Glutamatergic neuron (in vitro differentiated cells): ENCODE measurements around the gene PGAP3. TPM values are rescaled to one million over a fixed set of nuclear protein-coding genes. Genes with fewer than 3 reads are reported as not detected.

Source experiments
- DNase-seq: peaks from one replicate; pipeline ENCODE4 v3.0.0; 2022
- H3K27ac Mint-ChIP-seq: one replicate; pipeline ENCODE4 v1.8.0; 2020; ENCODE audit warnings: mild to moderate bottlenecking, mixed read lengths, inconsistent platforms; ENCODE audit not compliant: unreplicated experiment
- H3K27me3 Mint-ChIP-seq: one replicate; pipeline ENCODE4 v1.8.0; 2020; ENCODE audit warnings: mild to moderate bottlenecking, moderate library complexity, mixed read lengths, inconsistent platforms; ENCODE audit not compliant: unreplicated experiment
- H3K36me3 Mint-ChIP-seq: one replicate; pipeline ENCODE4 v1.8.0; 2020; ENCODE audit warnings: mild to moderate bottlenecking, mixed read lengths, inconsistent platforms; ENCODE audit not compliant: unreplicated experiment
- H3K4me1 Mint-ChIP-seq: one replicate; pipeline ENCODE4 v1.8.0; 2020; ENCODE audit warnings: mild to moderate bottlenecking, low read depth, mixed read lengths, inconsistent platforms; ENCODE audit not compliant: unreplicated experiment
- H3K4me3 Mint-ChIP-seq: one replicate; pipeline ENCODE4 v1.8.0; 2020; ENCODE audit warnings: mild to moderate bottlenecking, mixed read lengths, inconsistent platforms; ENCODE audit not compliant: unreplicated experiment
- H3K9me3 Mint-ChIP-seq: one replicate; pipeline ENCODE4 v1.8.0; 2020; ENCODE audit warnings: mild to moderate bottlenecking, moderate library complexity, mixed read lengths, inconsistent platforms; ENCODE audit not compliant: unreplicated experiment
- CTCF ChIP-seq: fragments of 200-600 bp; sonication (generic); IDR thresholded peaks from one replicate; pipeline ENCODE4 v1.5.0; 2021; ENCODE audit not compliant: partially characterized antibody, unreplicated experiment
- total RNA-seq: library from RNA; stranded (reverse); fragmentation: NEBNext Ultra II Directional; extraction: Animal tissue kit (Norgen Biotek cat#: 25700); gene quantifications from one replicate; pipeline ENCODE4 v1.2.1, GENCODE V29; 2021; ENCODE audit not compliant: unreplicated experiment

PGAP3 gene
- total RNA-seq, 1 donor from 2014 or later = 10.7 TPM

GRCh38 chr17:39639566-39640458 is 48.0 kb downstream of the PGAP3 start:
- H3K27me3 Mint-ChIP-seq = peaks cover 9% of the 10 kb centered on the region
- H3K4me1 Mint-ChIP-seq = peaks cover 9% of the 10 kb centered on the region
- no peak for DNase-seq
- H3K27ac Mint-ChIP-seq = no peak overlapping the region
- H3K9me3 Mint-ChIP-seq = peaks cover 4% of the 10 kb centered on the region
- no peaks in the 10 kb centered on the region for H3K36me3 Mint-ChIP-seq
- no peak overlapping the region for H3K4me3 Mint-ChIP-seq
- no peak for TF ChIP-seq CTCF

GRCh38 chr17:39639043-39639442 is 48.8 kb downstream of the PGAP3 start:
- peaks cover 9% of the 10 kb centered on the region for H3K27me3 Mint-ChIP-seq
- H3K9me3 Mint-ChIP-seq = peaks cover 4% of the 10 kb centered on the region
- peaks cover 9% of the 10 kb centered on the region for H3K4me1 Mint-ChIP-seq
- H3K27ac Mint-ChIP-seq = peak overlapping the region; percentile 1
- H3K4me3 Mint-ChIP-seq = no peak overlapping the region
- no peaks in the 10 kb centered on the region for H3K36me3 Mint-ChIP-seq
- no peak for DNase-seq
- TF ChIP-seq CTCF = no peak

- no peak overlapping the region for H3K27ac Mint-ChIP-seq
- H3K9me3 Mint-ChIP-seq = peaks cover 7% of the 10 kb centered on the region
- H3K4me1 Mint-ChIP-seq = peaks cover 9% of the 10 kb centered on the region
- peak overlapping the region; percentile 96 for H3K4me3 Mint-ChIP-seq
- no peak for DNase-seq
- H3K27me3 Mint-ChIP-seq = peaks cover 7% of the 10 kb centered on the region
- H3K36me3 Mint-ChIP-seq = no peaks in the 10 kb centered on the region
- no peak for TF ChIP-seq CTCF
Measured at GRCh38 chr17:39638317-39638716, 49.5 kb downstream of the PGAP3 start.

- Mint-ChIP-seq H3K36me3 (no peaks in the 10 kb centered on the region), H3K4me1 (peaks cover 9% of the 10 kb centered on the region), H3K27me3 (peaks cover 5% of the 10 kb centered on the region), H3K27ac (peak within 1 kb of the TSS; percentile 6), H3K9me3 (peaks cover 5% of the 10 kb centered on the region), H3K4me3 (peak within 1 kb of the TSS; percentile 96)
- DNase-seq = peak; percentile 96
- no peak for TF ChIP-seq CTCF
Measured at GRCh38 chr17:39636927-39637736, 50.7 kb downstream of the PGAP3 start, which contains the start of gene STARD3. Gene STARD3 (plus strand): TSS chr17:39637144. CDS start chr17:39653532, 16,388 bp downstream.
